Activated T-helper 2 cell treated with anti-CD3 and anti-CD28 coated beads, Interferon-gamma antibody, Interleukin-2, Interleukin-4, amounts not matched to agents 10 μg/mL and 5 μg/mL and 100 μg/mL, durations not matched to agents 14 hours and 24 hours and 36 hours (primary cell): ENCODE data around the gene ARHGAP10. TPM values are rescaled to one million over a fixed set of nuclear protein-coding genes. Genes with fewer than 3 reads are reported as not detected.

Experiments used
- DNase-seq: peaks from one replicate; pipeline ENCODE4 v3.0.0; 2021; ENCODE audit warnings: low spot score
- H3K27ac Mint-ChIP-seq: one replicate; pipeline ENCODE4 v1.8.0; 2021; ENCODE audit warnings: mixed read lengths
- H3K27me3 Mint-ChIP-seq: one replicate; pipeline ENCODE4 v1.8.0; 2021; ENCODE audit warnings: low read depth, mixed read lengths
- H3K36me3 Mint-ChIP-seq: one replicate; pipeline ENCODE4 v1.8.0; 2021; ENCODE audit warnings: low read depth, mixed read lengths
- H3K4me1 Mint-ChIP-seq: one replicate; pipeline ENCODE4 v1.8.0; 2021; ENCODE audit warnings: low read depth, mixed read lengths
- H3K4me3 Mint-ChIP-seq: one replicate; pipeline ENCODE4 v1.8.0; 2021; ENCODE audit warnings: low read depth, mild to moderate bottlenecking, moderate library complexity, mixed read lengths
- H3K9me3 Mint-ChIP-seq: one replicate; pipeline ENCODE4 v1.8.0; 2021; ENCODE audit warnings: mixed read lengths
- intact Hi-C: fragments of 100-400 bp; cut with micrococcal nuclease; formaldehyde crosslinking; loops from one replicate; pipeline ENCODE4 v1.15.1; 2023
- total RNA-seq: library from RNA; stranded (reverse); gene quantifications from 2 replicates; pipeline ENCODE4 v1.2.3, GENCODE V29; 2022

The ARHGAP10 gene
- total RNA-seq, 1 donor from 2014 or later = 18.5 TPM

DNA sequence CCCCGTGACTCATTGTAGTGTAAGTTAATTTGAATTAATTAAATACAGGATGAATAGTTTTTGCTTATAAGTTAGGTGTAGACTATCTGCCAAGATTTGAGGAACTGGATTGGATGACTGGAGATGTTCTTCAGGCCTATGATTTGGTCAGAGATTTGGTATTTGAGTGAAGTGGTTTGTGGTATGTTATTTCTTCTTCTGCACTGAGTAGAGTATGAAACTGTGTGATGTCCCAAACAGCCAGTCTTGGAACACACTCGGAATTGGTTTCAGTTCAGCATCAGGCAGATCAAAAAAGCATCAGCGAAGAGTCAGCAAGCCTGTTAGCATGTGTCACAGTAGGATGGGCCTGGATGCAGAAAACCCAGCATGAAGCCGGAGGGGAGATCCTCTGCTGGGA lies 294.1 kb downstream of the ARHGAP10 start:
- no peaks in the 10 kb centered on the region for H3K9me3 Mint-ChIP-seq
- no peak for DNase-seq
- no peaks in the 10 kb centered on the region for H3K27me3 Mint-ChIP-seq
- intact Hi-C loops = no loop called here
- no peak overlapping the region for H3K27ac Mint-ChIP-seq
- no peaks in the 10 kb centered on the region for H3K4me1 Mint-ChIP-seq
- no peak overlapping the region for H3K4me3 Mint-ChIP-seq
- no peaks in the 10 kb centered on the region for H3K36me3 Mint-ChIP-seq

DNA sequence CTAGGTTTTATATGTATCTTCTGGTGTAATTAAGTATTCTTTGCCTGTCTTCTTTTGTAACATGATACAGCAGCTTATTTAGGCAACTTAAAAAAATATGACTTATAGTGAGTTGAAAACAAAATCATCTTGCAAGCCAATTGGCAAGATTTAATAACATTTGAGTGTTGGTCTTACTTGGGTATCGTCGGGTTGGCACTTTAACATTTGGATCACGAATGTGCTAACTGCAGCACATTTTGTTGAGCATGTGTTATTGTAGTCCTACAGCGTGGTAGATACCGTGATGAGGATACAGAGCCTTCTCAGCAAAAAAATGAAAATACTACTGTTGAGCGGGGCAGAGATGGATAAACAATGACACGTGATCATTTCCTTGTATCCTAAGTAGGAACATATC lies 295.3 kb downstream of the ARHGAP10 start:
- no peak for DNase-seq
- Mint-ChIP-seq H3K4me1 (no peaks in the 10 kb centered on the region), H3K4me3 (no peak overlapping the region), H3K27me3 (no peaks in the 10 kb centered on the region), H3K27ac (no peak overlapping the region), H3K36me3 (no peaks in the 10 kb centered on the region), H3K9me3 (no peaks in the 10 kb centered on the region)
- intact Hi-C loops = no loop called here

DNA sequence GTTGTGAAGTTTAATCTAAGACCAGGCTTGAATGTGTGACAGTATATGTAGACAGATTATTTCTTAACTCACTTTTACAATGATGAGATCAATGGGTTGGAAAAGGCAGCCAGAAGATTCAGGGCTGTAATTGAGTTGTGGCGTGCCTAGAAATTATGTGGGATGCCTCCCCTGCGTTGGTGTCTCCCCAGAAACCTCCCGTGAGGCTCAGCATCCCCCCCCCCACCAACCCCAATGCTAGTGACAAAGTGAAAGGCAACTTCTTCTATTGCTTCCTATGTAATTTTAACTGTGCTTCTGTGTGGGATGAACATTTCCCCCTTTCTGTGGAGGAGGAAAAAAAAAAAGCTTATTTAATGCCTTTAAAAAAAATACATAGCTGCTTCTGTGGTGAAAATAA lies 297.9 kb downstream of the ARHGAP10 start:
- no peak overlapping the region for H3K27ac Mint-ChIP-seq
- no peaks in the 10 kb centered on the region for H3K27me3 Mint-ChIP-seq
- no peak for DNase-seq
- H3K9me3 Mint-ChIP-seq = no peaks in the 10 kb centered on the region
- no peak overlapping the region for H3K4me3 Mint-ChIP-seq
- intact Hi-C loops = no loop called here
- H3K4me1 Mint-ChIP-seq = no peaks in the 10 kb centered on the region
- no peaks in the 10 kb centered on the region for H3K36me3 Mint-ChIP-seq

DNA sequence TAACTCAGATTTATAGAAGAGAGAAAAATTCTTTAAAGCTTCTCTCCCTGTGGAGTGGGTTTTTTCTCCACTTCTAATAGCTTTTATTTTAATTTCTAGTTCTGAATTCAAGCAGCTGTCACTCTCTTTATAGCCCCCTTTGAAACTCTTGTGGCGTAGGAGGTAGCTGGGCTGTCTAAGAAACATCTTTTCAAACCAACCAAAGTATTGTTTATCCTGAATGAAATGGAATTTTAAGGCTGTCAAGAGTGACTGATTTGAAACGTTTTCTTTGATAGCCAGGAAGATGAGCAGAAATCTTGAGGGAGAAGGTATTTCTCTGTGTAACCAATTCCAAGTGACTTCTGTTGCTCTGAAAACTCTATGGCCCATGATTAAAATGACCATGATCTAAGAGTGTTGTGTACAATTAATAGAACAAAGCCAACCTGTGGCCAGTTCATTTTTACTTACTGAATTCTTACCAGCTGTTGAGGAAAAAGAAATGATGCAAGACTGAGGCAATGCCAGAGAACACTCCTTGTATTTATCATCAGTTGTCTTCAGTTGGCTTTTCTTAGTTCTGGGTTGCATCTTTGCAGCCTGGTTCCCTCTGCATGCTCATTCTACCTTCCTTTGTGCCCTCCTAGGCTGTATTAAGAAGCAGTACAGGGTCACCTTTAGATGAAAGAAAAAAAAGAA lies 298.4 kb downstream of the ARHGAP10 start:
- H3K27me3 Mint-ChIP-seq = no peaks in the 10 kb centered on the region
- intact Hi-C loops = no loop called here
- H3K9me3 Mint-ChIP-seq = no peaks in the 10 kb centered on the region
- no peaks in the 10 kb centered on the region for H3K4me1 Mint-ChIP-seq
- no peak overlapping the region for H3K27ac Mint-ChIP-seq
- no peaks in the 10 kb centered on the region for H3K36me3 Mint-ChIP-seq
- no peak overlapping the region for H3K4me3 Mint-ChIP-seq
- no peak for DNase-seq

DNA sequence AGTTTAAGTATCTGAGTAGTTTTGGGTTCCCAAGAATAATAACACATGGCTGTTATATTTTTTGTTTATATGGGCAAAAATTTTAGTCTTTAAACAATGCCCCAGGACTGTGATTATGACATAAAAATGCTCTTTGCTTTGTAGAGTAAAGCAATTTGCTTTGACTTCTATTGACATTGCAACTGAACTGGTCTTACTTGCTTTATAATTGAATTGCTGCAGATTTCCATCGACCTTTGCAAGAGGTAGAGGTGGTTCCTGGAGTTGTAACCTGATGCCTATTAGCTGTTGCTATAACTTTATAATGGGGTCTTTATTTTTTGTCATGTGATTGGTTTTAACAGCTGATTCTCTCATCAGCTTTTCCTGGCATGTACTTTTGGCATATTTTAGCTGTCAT lies 302.9 kb downstream of the ARHGAP10 start:
- peaks cover 6% of the 10 kb centered on the region for H3K9me3 Mint-ChIP-seq
- DNase-seq = no peak

GRCh38 chr4:148041606-148042329 lies 309.9 kb downstream of the ARHGAP10 start:
- Mint-ChIP-seq H3K9me3 (no peaks in the 10 kb centered on the region), H3K4me1 (peaks cover 4% of the 10 kb centered on the region), H3K27me3 (no peaks in the 10 kb centered on the region), H3K36me3 (peaks cover under 1% of the 10 kb centered on the region), H3K27ac (no peak overlapping the region), H3K4me3 (no peak overlapping the region)
- intact Hi-C loops = no loop called here
- DNase-seq = no peak

More for the DNA sequence above, 302.9 kb downstream of the ARHGAP10 start:
- Mint-ChIP-seq H3K27ac (no peak overlapping the region), H3K36me3 (no peaks in the 10 kb centered on the region), H3K4me3 (no peak overlapping the region), H3K4me1 (peaks cover 2% of the 10 kb centered on the region), H3K27me3 (no peaks in the 10 kb centered on the region)
- intact Hi-C loops = no loop called here

GRCh38 chr4:148044089-148044911 lies 312.4 kb downstream of the ARHGAP10 start:
- H3K27ac Mint-ChIP-seq = no peak overlapping the region
- intact Hi-C loops = no loop called here
- peaks cover 2% of the 10 kb centered on the region for H3K4me1 Mint-ChIP-seq
- DNase-seq = no peak
- no peak overlapping the region for H3K4me3 Mint-ChIP-seq
- H3K9me3 Mint-ChIP-seq = no peaks in the 10 kb centered on the region
- H3K36me3 Mint-ChIP-seq = peaks cover 8% of the 10 kb centered on the region
- H3K27me3 Mint-ChIP-seq = no peaks in the 10 kb centered on the region

- no peak for DNase-seq
- no peaks in the 10 kb centered on the region for H3K9me3 Mint-ChIP-seq
- H3K36me3 Mint-ChIP-seq = peaks cover 8% of the 10 kb centered on the region
- no peak overlapping the region for H3K27ac Mint-ChIP-seq
- intact Hi-C loops = no loop called here
- H3K4me3 Mint-ChIP-seq = no peak overlapping the region
- H3K4me1 Mint-ChIP-seq = peaks cover 2% of the 10 kb centered on the region
- H3K27me3 Mint-ChIP-seq = no peaks in the 10 kb centered on the region
Measured at GRCh38 chr4:148044912-148045352, 313.0 kb downstream of the ARHGAP10 start.

DNA sequence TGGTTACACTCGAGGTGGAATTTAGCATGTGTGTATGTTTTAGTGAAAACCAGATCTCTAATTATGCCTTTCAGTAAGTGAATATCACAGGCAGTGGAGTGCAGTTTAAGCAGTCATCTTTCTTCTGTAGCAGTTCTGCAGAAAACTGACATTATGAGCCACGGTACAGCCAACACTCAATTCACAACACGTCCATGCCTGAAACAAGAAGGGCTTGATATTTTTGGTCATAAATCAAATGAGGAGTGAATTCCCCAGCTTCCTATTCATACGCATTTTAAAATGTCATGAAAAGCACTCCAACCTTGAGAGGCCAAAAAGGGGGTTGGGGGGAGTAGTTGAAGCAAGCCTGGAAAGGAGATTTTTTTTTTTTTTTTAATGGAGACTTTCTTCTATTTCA lies 316.7 kb downstream of the ARHGAP10 start:
- H3K4me1 Mint-ChIP-seq = peaks cover 28% of the 10 kb centered on the region
- no peak overlapping the region for H3K27ac Mint-ChIP-seq
- intact Hi-C loops = no loop called here
- no peak overlapping the region for H3K4me3 Mint-ChIP-seq
- no peak for DNase-seq
- H3K36me3 Mint-ChIP-seq = peaks cover 8% of the 10 kb centered on the region
- H3K27me3 Mint-ChIP-seq = no peaks in the 10 kb centered on the region
- no peaks in the 10 kb centered on the region for H3K9me3 Mint-ChIP-seq

DNA sequence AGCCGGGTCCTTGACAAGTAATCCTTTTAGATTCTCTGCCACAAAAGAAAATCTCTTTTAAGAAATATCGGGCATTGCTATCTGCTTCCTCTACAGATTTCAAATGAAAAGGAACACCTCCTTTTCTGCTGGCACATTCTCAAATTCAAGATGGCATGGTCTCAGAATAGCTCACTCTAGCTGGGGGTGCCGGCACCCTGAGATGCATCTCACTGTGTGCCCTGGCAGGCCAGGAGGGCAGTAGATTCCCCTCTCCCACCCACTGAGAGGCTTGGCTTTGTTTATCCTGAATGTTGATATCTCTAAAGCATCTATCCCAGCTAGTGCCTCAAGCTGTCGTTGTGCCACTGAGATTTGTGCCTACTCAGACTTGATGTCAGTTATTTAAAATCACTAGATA lies 319.5 kb downstream of the ARHGAP10 start:
- Mint-ChIP-seq H3K4me3 (no peak overlapping the region), H3K9me3 (no peaks in the 10 kb centered on the region), H3K4me1 (peaks cover 36% of the 10 kb centered on the region), H3K36me3 (peaks cover 8% of the 10 kb centered on the region), H3K27ac (no peak overlapping the region), H3K27me3 (no peaks in the 10 kb centered on the region)
- intact Hi-C loops = no loop called here
- no peak for DNase-seq

DNA sequence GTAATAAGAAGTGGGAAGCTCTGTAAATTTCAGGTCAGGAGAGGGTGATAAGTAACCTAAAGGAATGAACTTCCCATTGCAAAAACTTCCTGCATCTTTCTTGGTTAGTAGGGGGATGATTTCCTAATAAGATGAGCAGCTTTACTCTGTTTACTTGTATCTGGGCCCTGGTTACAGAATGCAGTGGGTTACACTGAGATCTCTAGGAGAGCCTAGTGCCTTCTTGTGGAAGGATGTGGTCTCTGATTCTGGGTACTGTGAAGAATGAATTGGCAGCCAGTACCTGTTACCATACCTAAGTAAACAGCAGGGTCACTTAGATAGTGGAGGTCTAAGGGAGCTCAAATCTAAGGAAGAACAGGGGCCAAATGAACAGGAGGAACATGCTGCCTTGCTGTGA lies 320.6 kb downstream of the ARHGAP10 start:
- peak overlapping the region; percentile 42 for H3K27ac Mint-ChIP-seq
- peaks cover under 1% of the 10 kb centered on the region for H3K36me3 Mint-ChIP-seq
- peaks cover 46% of the 10 kb centered on the region for H3K4me1 Mint-ChIP-seq

DNA sequence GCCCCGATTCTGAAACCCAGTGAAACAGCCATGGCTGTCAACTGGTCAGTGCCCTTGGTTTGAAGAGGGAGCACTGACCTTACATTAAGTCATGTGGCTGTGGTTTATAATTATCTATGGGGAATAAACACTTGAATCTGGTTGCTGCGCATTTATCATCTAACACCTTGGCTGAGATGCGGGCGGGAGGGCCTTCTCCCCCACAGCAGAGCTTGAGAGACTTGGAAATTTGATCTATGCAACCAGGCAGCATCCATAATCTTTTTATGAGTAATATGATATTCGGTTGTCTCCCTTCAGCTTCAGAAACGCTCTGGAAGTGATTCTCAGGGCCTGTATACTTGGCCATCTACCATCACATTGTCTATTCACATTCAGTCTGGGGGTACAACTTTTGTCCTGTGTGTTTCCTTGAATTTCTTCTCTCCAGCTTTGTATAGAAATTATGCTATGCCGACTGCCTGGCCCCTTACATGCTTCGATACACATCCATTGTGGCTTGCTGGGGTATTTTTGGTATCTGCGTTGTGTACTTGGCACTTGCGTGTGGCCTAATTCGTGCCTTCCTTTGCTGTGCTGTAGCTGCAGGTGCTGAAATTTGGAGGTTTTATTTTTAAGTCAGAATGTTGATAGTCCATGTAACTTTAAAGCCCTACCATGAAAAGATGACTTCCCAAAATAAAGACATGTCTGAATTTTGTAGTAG lies 321.6 kb downstream of the ARHGAP10 start:
- no peak for DNase-seq
- Mint-ChIP-seq H3K27ac (no peak overlapping the region), H3K4me3 (no peak overlapping the region), H3K27me3 (no peaks in the 10 kb centered on the region), H3K4me1 (peaks cover 49% of the 10 kb centered on the region), H3K9me3 (no peaks in the 10 kb centered on the region), H3K36me3 (no peaks in the 10 kb centered on the region)
- intact Hi-C loops = no loop called here

More for the DNA sequence above, 320.6 kb downstream of the ARHGAP10 start:
- Mint-ChIP-seq H3K27me3 (no peaks in the 10 kb centered on the region), H3K9me3 (no peaks in the 10 kb centered on the region), H3K4me3 (no peak overlapping the region)
- DNase-seq = peak; percentile 23
- intact Hi-C loops = no loop called here
